HEK293 (cell line): ENCODE measurements around the gene DLG2.

ENCODE experiments used
- CTCF ChIA-PET: fragments of 350-600 bp; formaldehyde crosslinking; extraction: SDS; loops from one replicate; lab custom pipeline; 2021; ENCODE audit warnings: antibody characterized with exemption; lab: Yijun Ruan, JAX
- POLR2A ChIA-PET: fragments of 300-600 bp; formaldehyde crosslinking; extraction: SDS; loops from one replicate; lab custom pipeline; 2020; ENCODE audit warnings: antibody characterized with exemption, inconsistent platforms; lab: Yijun Ruan, JAX
- H3K27ac ChIP-seq: fragments of 200-500 bp; sonication (Bioruptor generic); 2 replicates; pipeline ENCODE4 v1.5.1; 2014; ENCODE audit warnings: low read depth, low read length, control low read depth, inconsistent platforms; ENCODE audit errors: extremely low read depth
- H3K36me3 ChIP-seq, 2 experiments: fragments of 200-500 bp in 1 of 2; sonication (Bioruptor generic) in 1 of 2; 1 replicate in 1 of 2; 2 replicates in 1 of 2; pipeline ENCODE4 v1.5.1; 2014 to 2017; ENCODE audit warnings: inconsistent platforms in 2 of 2, low read length in 2 of 2; ENCODE audit not compliant: control insufficient read depth in 2 of 2, insufficient read depth in 1 of 2
- H3K4me1 ChIP-seq: fragments of 200-500 bp; sonication (Bioruptor generic); 2 replicates; pipeline ENCODE4 v1.5.1; 2014; ENCODE audit warnings: mild to moderate bottlenecking, low read length, inconsistent platforms; ENCODE audit not compliant: control insufficient read depth, insufficient read depth
- H3K4me3 ChIP-seq: 2 replicates; pipeline ENCODE4 v1.5.1; 2011; ENCODE audit warnings: low read depth, mild to moderate bottlenecking, control low read depth, low read length, moderate library complexity
- H3K9me3 ChIP-seq: fragments of 200-500 bp; sonication (Bioruptor generic); 2 replicates; pipeline ENCODE4 v1.5.1; 2014; ENCODE audit warnings: low read depth, low read length, inconsistent platforms; ENCODE audit not compliant: control insufficient read depth, insufficient read depth
- HOXA7 ChIP-seq: sonication (generic); formaldehyde crosslinking; IDR thresholded peaks from 2 replicates; pipeline ENCODE4 v1.8.1; 2022; ENCODE audit warnings: missing genetic modification reagents, borderline replicate concordance
- KLF17 ChIP-seq: fragments of 450-650 bp; formaldehyde crosslinking; IDR thresholded peaks from 2 replicates; pipeline ENCODE4 v1.5.1; 2016; ENCODE audit warnings: missing biosample characterization, missing genetic modification characterization
- MZF1 ChIP-seq: fragments of 450-650 bp; formaldehyde crosslinking; IDR thresholded peaks from 2 replicates; pipeline ENCODE4 v1.5.1; 2017; ENCODE audit warnings: missing biosample characterization, missing genetic modification characterization, borderline replicate concordance
- REST ChIP-seq: fragments of 450-650 bp; formaldehyde crosslinking; IDR thresholded peaks from 2 replicates; pipeline ENCODE4 v1.5.1; 2016; ENCODE audit warnings: missing biosample characterization, missing genetic modification characterization
- SP2 ChIP-seq: fragments of 450-650 bp; formaldehyde crosslinking; IDR thresholded peaks from 2 replicates; pipeline ENCODE4 v1.5.1; 2016; ENCODE audit warnings: missing biosample characterization, missing genetic modification characterization
- ZBTB21 ChIP-seq: fragments of 450-650 bp; formaldehyde crosslinking; IDR thresholded peaks from 2 replicates; pipeline ENCODE4 v1.5.1; 2017; ENCODE audit warnings: missing biosample characterization, missing genetic modification characterization
- ZBTB8A ChIP-seq: fragments of 450-650 bp; formaldehyde crosslinking; IDR thresholded peaks from 2 replicates; pipeline ENCODE4 v1.5.1; 2016; ENCODE audit warnings: missing biosample characterization, missing genetic modification characterization
- ZNF114 ChIP-seq: fragments of 450-650 bp; formaldehyde crosslinking; IDR thresholded peaks from 2 replicates; pipeline ENCODE4 v1.5.0; 2017; ENCODE audit warnings: missing biosample characterization, missing genetic modification characterization
- ZNF174 ChIP-seq: fragments of 450-650 bp; formaldehyde crosslinking; IDR thresholded peaks from 2 replicates; pipeline ENCODE4 v1.5.0; 2017; ENCODE audit warnings: missing biosample characterization, mild to moderate bottlenecking, missing genetic modification characterization
- ZNF211 ChIP-seq: fragments of 450-650 bp; formaldehyde crosslinking; IDR thresholded peaks from 2 replicates; pipeline ENCODE4 v1.5.1; 2016; ENCODE audit warnings: low read depth, missing biosample characterization, missing genetic modification characterization
- ZNF214 ChIP-seq: fragments of 450-650 bp; formaldehyde crosslinking; IDR thresholded peaks from 2 replicates; pipeline ENCODE4 v1.5.1; 2017; ENCODE audit warnings: missing biosample characterization, mild to moderate bottlenecking, missing genetic modification characterization, borderline replicate concordance
- ZNF311 ChIP-seq: fragments of 450-650 bp; formaldehyde crosslinking; IDR thresholded peaks from 2 replicates; pipeline ENCODE4 v1.5.1; 2017; ENCODE audit warnings: missing biosample characterization, missing genetic modification characterization, borderline replicate concordance
- ZNF324 ChIP-seq: fragments of 450-650 bp; formaldehyde crosslinking; IDR thresholded peaks from 2 replicates; pipeline ENCODE4 v1.5.1; 2016; ENCODE audit warnings: missing biosample characterization, missing genetic modification characterization
- ZNF354C ChIP-seq: fragments of 450-650 bp; formaldehyde crosslinking; IDR thresholded peaks from 2 replicates; pipeline ENCODE4 v1.5.1; 2016; ENCODE audit warnings: missing biosample characterization, missing genetic modification characterization, low read depth, borderline replicate concordance
- ZNF571 ChIP-seq: fragments of 450-650 bp; formaldehyde crosslinking; IDR thresholded peaks from 2 replicates; pipeline ENCODE4 v1.5.0; 2017; ENCODE audit warnings: missing biosample characterization, missing genetic modification characterization
- ZNF658 ChIP-seq: fragments of 450-650 bp; formaldehyde crosslinking; IDR thresholded peaks from 2 replicates; pipeline ENCODE4; 2016; ENCODE audit warnings: missing biosample characterization, missing genetic modification characterization
- ZNF664 ChIP-seq: fragments of 450-650 bp; formaldehyde crosslinking; IDR thresholded peaks from 2 replicates; pipeline ENCODE4 v1.5.1; 2016; ENCODE audit warnings: missing biosample characterization, missing genetic modification characterization
- ZNF670 ChIP-seq: fragments of 450-650 bp; formaldehyde crosslinking; IDR thresholded peaks from 2 replicates; pipeline ENCODE4 v1.5.1; 2016; ENCODE audit warnings: missing biosample characterization, missing genetic modification characterization, low read depth
- ZNF707 ChIP-seq: fragments of 450-650 bp; formaldehyde crosslinking; IDR thresholded peaks from 2 replicates; pipeline ENCODE4 v1.5.1; 2016; ENCODE audit warnings: missing biosample characterization, missing genetic modification characterization
- ZNF747 ChIP-seq: fragments of 450-650 bp; formaldehyde crosslinking; IDR thresholded peaks from 2 replicates; pipeline ENCODE4 v1.5.1; 2016; ENCODE audit warnings: missing biosample characterization, missing genetic modification characterization
- ZNF76 ChIP-seq: fragments of 450-650 bp; formaldehyde crosslinking; IDR thresholded peaks from 2 replicates; pipeline ENCODE4; 2016; ENCODE audit warnings: low read depth, missing biosample characterization, missing genetic modification characterization, borderline replicate concordance
- ZNF785 ChIP-seq: fragments of 450-650 bp; formaldehyde crosslinking; IDR thresholded peaks from 2 replicates; pipeline ENCODE4 v1.5.1; 2016; ENCODE audit warnings: missing biosample characterization, missing genetic modification characterization
- ZSCAN23 ChIP-seq: fragments of 450-650 bp; formaldehyde crosslinking; IDR thresholded peaks from 2 replicates; pipeline ENCODE4 v1.5.1; 2016; ENCODE audit warnings: missing biosample characterization, missing genetic modification characterization
- ZXDB ChIP-seq: fragments of 450-650 bp; formaldehyde crosslinking; IDR thresholded peaks from 2 replicates; pipeline ENCODE4 v1.5.1; 2016; ENCODE audit warnings: missing biosample characterization, missing genetic modification characterization
- TF ChIP-seq, protein P1 (sequence below): fragments of 450-650 bp; IDR thresholded peaks from 2 replicates; pipeline ENCODE4 v1.5.1; 2018; ENCODE audit warnings: missing biosample characterization, missing genetic modification characterization

Gene DLG2

GRCh38 chr11:84480131-84480530 is 1147.0 kb downstream of the DLG2 start:
- ChIA-PET POLR2A (no interaction called here), CTCF (interaction anchor here (0.7 to 1.1 kb wide), 2 partner anchors 78 to 144 kb away, joined by 4 to 5 read pairs; no protein-coding TSS in a partner anchor)
- peaks cover 2% of the 10 kb centered on the region; the same call in 1 of the 2 replicates for H3K4me1 ChIP-seq
- no peaks in the 10 kb centered on the region for H3K36me3 ChIP-seq
- no peaks in the 10 kb centered on the region for H3K9me3 ChIP-seq
- H3K27ac ChIP-seq = no peak overlapping the region
- TF ChIP-seq HOXA7 (CRISPR knock-in tag) (no peak), ZNF76 (tag by site-specific recombination) (no peak), ZNF311 (no peak), ZNF707 (tag by site-specific recombination) (no peak), SP2 (tag by site-specific recombination) (no peak), ZNF747 (tag by site-specific recombination) (no peak), ZNF211 (tag by site-specific recombination) (no peak), ZBTB8A (no peak), ZXDB (tag by site-specific recombination) (no peak), REST (no peak), ZNF354C (tag by site-specific recombination) (no peak), ZNF114 (tag by site-specific recombination) (no peak), ZNF658 (tag by site-specific recombination) (no peak), ZNF664 (no peak)
- TF ChIP-seq, protein P1, sequence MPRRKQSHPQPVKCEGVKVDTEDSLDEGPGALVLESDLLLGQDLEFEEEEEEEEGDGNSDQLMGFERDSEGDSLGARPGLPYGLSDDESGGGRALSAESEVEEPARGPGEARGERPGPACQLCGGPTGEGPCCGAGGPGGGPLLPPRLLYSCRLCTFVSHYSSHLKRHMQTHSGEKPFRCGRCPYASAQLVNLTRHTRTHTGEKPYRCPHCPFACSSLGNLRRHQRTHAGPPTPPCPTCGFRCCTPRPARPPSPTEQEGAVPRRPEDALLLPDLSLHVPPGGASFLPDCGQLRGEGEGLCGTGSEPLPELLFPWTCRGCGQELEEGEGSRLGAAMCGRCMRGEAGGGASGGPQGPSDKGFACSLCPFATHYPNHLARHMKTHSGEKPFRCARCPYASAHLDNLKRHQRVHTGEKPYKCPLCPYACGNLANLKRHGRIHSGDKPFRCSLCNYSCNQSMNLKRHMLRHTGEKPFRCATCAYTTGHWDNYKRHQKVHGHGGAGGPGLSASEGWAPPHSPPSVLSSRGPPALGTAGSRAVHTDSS (tag by site-specific recombination) = no peak
- H3K4me3 ChIP-seq = no peak overlapping the region

- Histone ChIP-seq H3K27ac (no peak overlapping the region), H3K4me1 (peaks cover 2% of the 10 kb centered on the region; the same call in 1 of the 2 replicates), H3K9me3 (no peaks in the 10 kb centered on the region), H3K36me3 (no peaks in the 10 kb centered on the region), H3K4me3 (no peak overlapping the region)
- POLR2A ChIA-PET = no interaction called here
- CTCF ChIA-PET = no interaction called here
- TF ChIP-seq ZSCAN23 (tag by site-specific recombination) (no peak), ZNF571 (tag by site-specific recombination) (no peak), ZNF670 (tag by site-specific recombination) (no peak), ZBTB21 (tag by site-specific recombination) (no peak), MZF1 (no peak), ZNF214 (tag by site-specific recombination) (no peak), ZNF785 (tag by site-specific recombination) (no peak), ZNF324 (tag by site-specific recombination) (no peak), ZNF174 (tag by site-specific recombination) (no peak), KLF17 (no peak)
Observed at GRCh38 chr11:84476581-84476980, 1150.6 kb downstream of the DLG2 start.
